Epithelial cell of proximal tubule (primary cell): ENCODE data around the gene PCNT. TPM values are rescaled to one million over a fixed set of nuclear protein-coding genes. Genes with fewer than 3 reads are reported as not detected.
"Not testable (repeated sequence)": the region's sequence is repeated elsewhere in the genome, so short reads cannot be mapped to it uniquely, and the experiment has no call there.

Source experiments
- DNase-seq: peaks from one replicate; pipeline ENCODE4 v3.0.0-alpha.2; 2011; ENCODE audit warnings: low read depth
- H3K4me3 ChIP-seq: 2 replicates; pipeline ENCODE4 v1.5.1; 2011; ENCODE audit warnings: low read depth, mild to moderate bottlenecking, low read length
- total RNA-seq: library from RNA; depleted of rRNA; stranded (reverse); fragments of >200 nt; gene quantifications from 2 replicates; pipeline ENCODE4 v1.2.3, GENCODE V29; 2015
- TF ChIP-seq, protein P1 (sequence below): conservative IDR thresholded peaks from 2 replicates; pipeline ENCODE4 v1.5.1; 2012; ENCODE audit warnings: low read depth, mild to moderate bottlenecking, low read length

Gene PCNT
- total RNA-seq, 1 donor from 2014 or later = 18.7 TPM

DNA sequence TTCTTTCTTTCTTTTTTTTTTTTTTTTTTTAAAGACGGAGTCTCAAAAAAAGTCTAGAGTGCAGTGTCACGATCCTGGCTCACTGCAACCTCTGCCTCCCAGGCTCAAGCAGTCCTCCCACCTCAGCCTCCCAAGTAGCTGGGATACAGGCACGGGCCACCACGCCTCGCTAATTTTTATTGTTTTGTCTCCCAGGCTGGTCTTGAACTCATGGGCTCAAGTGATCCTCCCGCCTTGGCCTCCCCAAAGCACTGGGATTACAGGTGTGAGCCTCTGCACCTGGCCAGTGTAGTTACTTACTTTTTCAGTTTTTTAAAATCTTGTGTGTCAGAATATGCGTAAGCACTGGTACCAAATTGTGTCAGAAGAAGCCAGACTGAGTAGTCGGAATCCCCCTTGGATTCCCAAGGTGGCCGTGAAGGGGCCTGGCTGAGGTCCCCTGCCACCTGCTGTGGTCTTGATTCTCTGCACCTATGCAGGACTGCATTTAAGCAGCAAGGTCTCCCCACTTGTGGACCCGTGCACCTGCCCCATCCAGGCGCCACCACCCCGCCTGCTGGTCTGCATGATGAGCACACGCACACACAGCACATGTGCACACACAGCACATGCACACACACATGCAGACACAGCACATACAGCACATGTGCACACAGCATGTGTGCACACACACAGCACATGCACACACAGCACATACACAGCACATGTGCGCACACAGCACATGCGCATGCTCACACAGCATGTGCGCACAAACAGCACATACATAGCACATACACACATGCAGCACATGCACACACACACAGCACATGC is 47.5 kb downstream of the PCNT start:
- H3K4me3 ChIP-seq = no peak overlapping the region
- TF ChIP-seq, protein P1, sequence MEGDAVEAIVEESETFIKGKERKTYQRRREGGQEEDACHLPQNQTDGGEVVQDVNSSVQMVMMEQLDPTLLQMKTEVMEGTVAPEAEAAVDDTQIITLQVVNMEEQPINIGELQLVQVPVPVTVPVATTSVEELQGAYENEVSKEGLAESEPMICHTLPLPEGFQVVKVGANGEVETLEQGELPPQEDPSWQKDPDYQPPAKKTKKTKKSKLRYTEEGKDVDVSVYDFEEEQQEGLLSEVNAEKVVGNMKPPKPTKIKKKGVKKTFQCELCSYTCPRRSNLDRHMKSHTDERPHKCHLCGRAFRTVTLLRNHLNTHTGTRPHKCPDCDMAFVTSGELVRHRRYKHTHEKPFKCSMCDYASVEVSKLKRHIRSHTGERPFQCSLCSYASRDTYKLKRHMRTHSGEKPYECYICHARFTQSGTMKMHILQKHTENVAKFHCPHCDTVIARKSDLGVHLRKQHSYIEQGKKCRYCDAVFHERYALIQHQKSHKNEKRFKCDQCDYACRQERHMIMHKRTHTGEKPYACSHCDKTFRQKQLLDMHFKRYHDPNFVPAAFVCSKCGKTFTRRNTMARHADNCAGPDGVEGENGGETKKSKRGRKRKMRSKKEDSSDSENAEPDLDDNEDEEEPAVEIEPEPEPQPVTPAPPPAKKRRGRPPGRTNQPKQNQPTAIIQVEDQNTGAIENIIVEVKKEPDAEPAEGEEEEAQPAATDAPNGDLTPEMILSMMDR = no peak
- DNase-seq = no peak

DNA sequence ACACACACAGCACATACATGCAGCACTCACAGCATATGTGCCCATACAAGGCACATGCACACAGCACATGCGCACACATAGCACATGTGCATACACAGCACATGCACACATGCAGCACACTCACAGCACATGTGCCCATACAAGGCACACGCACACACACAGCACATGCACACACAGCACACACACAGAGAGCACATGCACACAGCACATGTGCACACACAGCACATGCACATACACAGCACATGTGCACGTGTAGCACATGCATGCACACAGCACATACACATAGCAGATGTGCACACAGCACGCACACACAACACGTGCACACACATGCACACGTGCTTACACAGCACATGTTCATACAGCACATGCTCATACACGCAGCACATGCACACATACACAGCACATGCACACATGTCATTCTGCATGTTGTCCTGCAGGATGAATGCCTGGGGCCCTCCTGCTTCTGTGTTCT is 48.1 kb downstream of the PCNT start:
- DNase-seq = no peak
- TF ChIP-seq, protein P1 = no peak
- no peak overlapping the region for H3K4me3 ChIP-seq

DNA sequence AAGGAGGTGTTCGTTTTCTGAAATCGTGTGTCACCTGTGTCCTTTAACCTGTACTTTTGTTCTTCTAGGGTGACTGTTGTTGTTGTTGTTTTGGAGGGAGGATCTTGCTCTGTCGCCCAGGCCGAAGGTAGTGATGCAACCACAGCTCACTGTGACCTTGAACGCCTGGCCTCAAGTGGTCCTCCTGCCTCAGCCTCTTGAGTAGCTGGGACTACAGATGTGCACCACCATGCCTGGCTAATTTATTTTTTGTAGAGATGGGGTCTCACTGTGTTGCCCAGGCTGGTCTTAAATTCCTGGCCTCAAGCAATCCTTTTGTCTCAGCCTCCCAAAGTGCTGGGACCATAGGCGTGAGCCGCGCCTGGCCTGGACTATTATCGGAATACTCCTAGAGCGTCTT is 49.0 kb downstream of the PCNT start:
- not testable (repeated sequence) for H3K4me3 ChIP-seq, DNase-seq

DNA sequence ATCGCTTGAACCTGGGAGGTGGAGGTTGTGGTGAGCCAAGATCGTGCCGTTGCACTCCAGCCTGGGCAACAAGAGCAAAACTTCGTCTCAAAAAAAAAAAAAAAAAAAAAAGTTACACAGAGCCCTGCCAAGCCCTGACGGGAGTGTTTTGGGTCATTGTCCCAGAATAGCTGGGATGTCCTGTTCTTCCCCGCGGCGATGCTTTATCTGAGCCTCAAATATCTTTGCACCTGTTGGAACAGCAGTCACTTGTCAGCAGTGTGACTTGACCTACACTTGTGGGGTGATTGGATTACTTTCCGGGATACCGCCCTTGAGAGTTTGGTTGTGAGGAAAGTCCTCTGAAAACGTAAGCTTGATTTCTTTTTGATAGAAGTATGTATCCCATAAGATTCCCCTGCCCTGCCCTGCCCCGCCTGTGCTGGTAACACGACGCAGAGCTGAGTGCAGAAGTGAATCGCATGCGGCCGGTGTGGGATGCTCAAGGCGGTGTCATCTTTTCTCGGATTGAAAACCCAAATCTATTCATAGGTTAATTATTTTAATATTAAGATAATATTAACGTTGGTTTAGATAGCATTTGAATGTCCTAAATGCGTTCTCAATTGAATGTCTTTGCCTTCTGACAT is 50.9 kb downstream of the PCNT start:
- no peak overlapping the region for H3K4me3 ChIP-seq
- DNase-seq = no peak
- TF ChIP-seq, protein P1 = no peak

DNA sequence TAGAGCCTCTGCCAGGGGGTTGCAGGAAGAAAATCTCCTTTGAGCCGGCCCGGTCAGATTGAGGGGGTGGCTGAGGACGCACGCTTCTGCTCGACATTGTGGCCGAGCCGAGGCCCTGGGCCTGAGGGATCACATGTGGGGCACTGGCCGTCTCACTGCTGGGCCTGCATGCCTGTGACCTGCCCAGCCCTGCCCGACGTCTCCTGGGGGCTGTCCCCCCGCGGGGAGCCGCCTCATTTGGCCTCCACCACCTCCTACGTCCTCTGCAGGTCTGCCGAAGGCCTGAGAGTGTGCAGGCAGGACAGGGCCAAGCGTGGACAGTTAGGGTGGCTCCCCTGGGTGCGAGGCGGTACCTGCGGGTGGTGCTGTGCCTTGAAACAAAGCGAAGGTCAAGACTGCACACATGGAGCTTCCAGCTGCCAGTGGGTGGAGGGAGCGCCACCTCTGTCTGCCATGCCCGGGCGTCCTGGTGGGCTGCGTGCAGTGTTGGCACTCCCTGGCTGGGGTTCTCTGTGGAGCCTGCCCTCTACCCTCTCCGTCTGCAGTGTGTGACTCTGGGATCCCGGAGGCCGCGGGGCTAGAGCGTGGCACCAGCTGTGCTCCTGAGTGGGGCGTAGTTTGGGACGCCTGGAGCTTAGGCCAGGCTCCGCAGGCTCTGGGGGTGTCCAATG is 51.7 kb downstream of the PCNT start:
- TF ChIP-seq, protein P1 = no peak
- H3K4me3 ChIP-seq = no peak overlapping the region
- DNase-seq = no peak

DNA sequence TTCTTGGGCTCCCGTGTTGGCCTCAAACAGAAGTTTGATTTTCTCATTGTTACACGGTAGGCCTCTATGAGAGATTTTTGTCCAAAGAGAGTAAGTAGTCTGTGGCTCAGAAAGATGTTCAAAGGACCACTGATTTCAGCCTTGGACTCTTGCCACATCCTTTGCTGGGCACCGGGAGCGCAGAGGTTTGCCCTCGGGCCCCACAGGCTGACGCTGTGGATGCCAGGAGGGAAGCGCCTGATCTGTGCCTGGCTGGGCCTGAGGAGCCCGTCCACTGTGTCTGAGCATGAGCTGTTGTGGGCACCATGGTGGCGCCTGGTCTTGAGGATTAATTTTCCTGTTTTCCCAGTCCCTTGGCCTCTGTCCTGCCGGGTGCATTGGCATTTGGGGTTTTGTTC is 52.3 kb downstream of the PCNT start:
- no peak overlapping the region for H3K4me3 ChIP-seq
- DNase-seq = no peak
- TF ChIP-seq, protein P1 = no peak

DNA sequence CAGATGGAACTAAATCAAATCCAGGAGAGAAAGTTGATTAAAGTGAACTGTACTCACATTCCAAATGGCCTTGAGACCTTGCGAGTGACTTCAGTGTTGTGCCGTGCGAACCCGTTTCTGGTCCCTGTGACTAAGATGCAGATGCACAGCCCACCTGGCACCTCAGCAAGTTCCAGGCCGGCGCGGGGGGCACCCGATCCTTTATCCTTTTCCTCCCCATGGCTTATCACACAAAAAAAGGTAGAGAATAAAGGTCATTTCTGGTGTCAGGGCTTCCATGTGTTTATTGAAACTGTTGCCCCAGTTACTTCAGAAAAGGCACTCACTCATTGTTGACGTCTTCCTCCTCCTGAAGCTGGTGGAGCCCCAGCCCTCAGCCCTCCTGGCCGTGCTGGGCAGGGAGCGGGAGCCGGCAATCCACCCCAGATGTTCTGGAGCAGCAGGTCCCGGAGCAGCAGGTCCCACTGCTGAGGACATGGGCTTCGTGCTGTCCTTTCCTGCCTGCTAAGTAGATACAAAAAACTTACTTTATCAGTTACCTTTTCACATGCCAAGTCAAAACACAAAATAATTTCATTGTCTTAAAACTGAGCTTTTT is 53.0 kb downstream of the PCNT start:
- TF ChIP-seq, protein P1 = no peak
- no peak overlapping the region for H3K4me3 ChIP-seq
- no peak for DNase-seq
